GM19240 (cell line): ENCODE results near the gene PACRG.

ENCODE experiments used
- DNase-seq: peaks from one replicate; pipeline ENCODE4 v3.0.0; 2011; ENCODE audit warnings: low spot score; ENCODE audit not compliant: insufficient read length

The PACRG gene

DNA sequence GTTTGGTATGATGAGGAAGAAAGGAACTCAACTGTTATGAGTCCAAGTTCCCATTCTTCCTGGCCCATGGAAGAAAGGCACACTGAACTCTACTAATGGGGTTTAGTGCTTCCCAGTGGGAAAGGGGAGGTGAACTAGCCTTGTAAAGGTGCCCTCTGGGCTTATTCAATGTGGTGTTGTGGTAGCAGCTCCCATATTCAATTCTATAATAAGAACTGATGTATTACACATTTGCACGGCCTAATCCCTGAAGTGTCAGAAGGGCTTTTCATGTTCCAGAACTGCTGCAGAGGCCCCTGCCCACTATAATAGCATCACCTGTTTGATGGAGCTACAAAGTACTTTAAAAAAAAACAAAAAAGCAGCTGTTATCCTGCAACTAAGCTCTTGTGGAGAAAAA lies 17.4 kb upstream of the PACRG start:
- DNase-seq, result no peak

DNA sequence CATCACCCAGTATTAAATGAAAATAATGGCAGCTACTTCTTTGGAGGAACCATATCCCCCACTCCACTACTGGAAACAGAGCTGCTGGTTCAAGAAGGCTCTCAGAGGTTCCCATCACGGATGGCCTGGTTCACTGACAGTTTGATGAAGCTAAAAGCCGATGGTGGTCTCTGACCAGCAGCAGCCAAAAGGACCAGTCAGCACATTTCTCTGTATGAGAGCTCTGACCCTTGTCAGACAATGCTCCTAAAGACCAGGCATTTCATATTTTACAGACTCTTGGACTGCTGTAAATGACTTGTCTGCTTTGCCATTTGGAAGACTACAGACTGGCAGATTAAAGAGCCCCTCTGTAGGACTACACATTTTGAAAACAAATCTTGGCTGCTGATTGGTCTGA lies 16.8 kb upstream of the PACRG start:
- no peak for DNase-seq

DNA sequence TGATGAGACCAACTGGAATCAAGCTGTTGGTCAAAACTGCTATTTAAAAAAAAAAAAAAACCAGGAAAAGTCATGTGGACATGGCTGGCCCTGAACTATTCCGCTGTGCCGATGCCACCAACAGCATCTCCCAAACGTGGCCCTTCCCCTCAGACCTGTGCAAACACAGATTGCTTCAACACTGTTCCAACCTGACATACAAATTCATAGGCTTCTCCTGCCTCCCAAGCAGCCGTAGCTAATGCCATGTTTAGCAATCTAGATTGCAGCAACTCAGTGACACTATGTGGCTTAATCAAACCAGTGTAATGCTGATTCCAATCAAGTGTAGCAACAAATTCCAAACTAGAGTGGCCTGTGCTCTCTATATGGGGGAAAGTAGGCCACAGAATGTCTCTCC lies 16.4 kb upstream of the PACRG start:
- no peak for DNase-seq

DNA sequence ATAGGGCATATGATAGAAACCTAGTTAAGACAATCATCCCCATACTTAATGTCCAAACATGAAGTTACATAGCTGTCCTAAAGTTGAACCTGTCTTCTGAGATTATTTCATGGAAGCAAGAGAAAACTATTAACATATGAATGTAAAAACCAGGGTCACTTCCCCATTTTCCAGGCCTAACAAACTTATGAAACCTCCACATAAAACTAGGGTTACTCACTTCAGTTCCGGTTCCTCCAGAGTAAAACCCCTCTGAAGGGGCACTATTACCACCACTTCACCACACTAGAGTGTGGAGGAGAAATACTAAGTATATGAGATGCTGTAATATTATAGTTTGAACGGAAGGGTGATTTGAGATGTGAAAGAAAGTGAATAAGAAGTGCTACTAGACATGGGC lies 15.1 kb upstream of the PACRG start:
- no peak for DNase-seq

DNA sequence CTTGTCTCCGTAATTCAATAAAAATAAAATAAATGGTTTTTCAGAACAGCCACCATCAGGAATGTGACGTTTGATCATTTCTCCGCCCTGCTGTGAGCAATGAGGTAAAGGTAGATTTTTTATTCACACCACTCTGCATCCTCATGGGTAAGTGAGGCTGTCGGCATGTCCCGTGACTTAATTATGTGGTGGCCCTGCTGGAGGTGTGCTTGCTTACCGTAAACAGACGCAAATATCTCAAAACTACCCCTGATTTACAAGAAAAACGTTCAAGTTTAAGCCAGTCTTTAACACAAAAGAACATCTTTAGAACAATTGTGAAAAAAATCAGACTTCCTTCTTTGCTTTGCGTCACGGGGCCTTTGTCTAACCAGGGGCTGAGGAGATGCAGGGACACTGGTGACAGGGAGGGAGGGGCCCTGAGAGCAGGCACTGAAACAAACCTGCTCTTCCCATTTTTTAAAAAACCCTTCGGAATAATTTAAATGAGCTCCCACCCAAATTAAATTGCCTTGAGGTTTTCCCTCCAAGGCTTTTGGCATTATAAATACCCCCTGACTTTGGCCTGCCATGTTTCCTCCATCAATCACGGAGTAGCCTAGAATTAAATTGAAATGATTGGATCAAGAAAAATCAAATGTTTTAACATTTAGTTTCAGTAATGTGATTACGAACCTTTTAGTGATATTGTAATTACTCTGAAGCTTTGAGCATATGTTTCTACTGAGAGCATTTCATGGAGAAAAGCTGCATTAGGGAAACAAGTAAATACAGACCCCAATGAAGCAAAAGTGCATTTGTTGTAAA lies 13.6 kb upstream of the PACRG start:
- no peak for DNase-seq

DNA sequence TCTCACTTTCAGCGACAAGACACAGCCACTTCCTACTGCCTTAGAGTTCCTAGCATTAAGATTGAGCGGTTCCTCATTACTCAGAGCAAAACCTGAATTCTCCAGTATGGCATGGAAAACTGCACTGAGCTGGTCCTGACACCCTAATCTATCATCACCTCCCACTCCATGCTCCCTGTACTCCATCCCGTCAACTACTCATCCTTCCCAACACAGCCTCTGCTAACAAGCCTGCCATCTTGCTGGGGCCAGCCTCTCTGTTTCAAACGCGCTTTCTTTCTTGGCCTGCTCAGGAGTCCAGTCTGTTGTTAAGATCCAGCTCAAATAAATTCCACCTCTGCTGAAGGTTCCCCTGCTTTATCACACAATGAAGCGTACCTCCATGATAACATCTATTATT lies 12.2 kb upstream of the PACRG start:
- DNase-seq, result no peak

DNA sequence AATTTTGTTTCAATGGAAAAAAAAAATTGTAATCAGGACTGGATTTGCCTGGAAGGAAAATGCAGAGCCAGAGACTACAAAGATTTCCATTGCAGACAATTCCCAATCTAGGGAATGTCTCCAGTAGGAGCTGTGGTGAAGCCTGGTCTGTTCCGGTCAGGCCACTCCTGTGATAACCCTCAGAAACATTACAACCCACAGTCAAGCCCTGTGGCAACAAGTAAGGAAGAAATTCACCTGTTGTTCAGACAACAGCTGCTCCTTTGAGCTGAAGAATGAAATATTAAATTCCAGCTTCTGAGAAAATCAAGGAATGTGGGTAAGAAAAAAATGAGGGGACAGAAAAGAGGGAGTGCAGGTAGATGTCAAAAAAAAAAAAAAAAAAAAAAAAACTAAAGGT lies 8.2 kb upstream of the PACRG start:
- DNase-seq, result no peak

DNA sequence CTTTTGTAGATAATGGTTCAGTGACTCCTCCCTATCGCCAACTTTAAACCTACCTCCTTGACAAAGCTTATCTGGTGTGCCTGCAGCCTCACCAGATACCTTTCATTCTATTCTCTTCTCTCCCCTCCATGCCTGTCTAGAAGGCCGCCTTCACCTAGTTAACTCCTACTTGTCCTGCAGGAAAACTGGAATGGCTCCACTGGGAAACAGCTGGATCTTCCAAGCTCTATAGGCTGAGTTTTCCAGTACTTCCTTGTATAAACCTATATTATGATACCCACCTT lies 6.4 kb upstream of the PACRG start:
- DNase-seq, result no peak

DNA sequence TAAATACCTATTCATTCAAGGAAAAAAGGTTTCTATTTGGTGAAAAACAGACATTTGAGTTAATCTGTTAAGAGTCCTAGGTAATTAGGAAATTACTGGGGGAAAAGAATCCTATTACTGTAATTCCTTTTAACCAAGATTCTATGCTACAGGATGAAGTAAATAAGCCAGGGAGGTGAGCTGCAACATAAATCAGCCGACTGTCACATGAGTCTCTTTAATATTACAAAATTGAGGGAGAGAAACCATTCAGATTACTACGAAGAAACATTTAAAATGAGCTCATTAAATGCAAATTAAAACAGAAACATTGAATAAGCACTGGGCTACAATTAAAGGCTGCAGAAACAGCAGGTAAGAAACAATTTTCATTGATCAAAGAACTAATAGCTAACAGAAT lies 5.5 kb upstream of the PACRG start:
- DNase-seq, result no peak

DNA sequence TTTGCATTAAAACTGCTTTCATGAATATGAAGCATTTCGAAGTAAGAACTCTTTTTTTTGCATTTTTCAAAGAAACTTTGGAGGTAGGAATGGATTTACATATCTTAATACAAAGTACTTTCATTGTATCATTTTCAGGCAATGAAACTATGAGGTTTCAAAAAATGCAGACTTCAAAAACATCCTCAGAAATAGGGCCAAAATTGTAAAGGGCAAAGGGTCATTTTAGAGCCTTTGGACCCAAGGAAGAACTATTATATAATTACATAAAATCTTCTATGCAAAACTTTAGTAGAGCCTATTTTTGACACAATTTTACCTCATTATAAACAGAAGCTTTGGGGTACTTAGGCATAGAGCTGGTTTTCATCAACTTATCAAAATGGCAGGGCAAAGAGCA lies 5.1 kb upstream of the PACRG start:
- no peak for DNase-seq

DNA sequence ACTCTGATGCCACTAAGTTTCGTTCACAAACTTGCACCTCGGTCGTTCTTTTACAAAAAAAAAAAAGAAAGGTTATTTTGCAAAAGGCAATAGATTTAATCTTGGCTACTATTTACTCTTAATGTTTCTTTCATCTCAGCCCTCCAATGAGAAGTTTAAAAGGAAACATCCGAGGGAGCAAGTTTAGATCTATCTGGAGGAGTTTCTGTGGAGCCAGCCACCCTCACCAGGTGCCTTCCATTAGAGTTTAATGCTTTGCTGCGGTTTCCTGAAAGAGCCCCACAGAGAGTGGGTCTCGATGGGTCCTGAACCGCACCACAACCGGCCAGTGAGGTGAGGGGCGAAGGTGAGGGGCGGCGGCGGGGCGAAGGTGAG lies 840 bp upstream of the PACRG start:
- DNase-seq, result no peak

DNA sequence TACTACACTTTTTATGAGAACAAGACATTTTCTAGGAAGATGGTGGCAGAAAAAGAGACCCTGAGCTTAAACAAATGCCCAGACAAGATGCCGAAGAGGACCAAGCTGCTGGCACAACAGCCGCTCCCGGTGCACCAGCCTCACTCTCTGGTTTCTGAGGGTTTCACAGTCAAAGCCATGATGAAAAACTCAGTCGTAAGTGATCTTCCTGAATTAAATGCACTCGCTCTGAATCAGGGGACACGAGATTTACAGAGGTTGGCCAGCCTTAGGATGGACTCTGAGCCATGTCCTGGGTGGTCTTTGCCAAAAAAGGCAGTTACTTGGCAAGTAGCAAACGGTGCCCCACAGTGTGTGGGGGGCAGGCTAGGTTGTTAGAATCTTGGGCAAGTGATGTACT lies 423 bp downstream of the PACRG start:
- DNase-seq, result no peak

DNA sequence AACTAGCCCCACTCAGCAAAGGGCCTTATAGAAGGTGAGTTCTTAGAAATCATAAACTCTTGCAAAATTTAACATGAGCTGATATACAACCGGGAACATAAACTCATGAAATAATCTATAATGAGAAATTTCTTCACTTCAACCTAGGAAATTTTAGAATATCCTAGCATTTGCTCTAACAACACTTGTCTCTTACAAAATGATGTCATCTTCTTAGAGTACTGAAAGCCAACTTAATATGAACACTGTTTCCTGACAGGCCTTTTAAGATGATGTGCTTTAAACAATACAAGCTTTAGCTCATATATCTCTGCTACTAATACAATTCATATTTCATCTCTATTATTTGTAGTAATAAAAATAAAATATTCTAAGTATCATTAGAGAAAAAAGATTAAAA lies 932 bp downstream of the PACRG start:
- no peak for DNase-seq

DNA sequence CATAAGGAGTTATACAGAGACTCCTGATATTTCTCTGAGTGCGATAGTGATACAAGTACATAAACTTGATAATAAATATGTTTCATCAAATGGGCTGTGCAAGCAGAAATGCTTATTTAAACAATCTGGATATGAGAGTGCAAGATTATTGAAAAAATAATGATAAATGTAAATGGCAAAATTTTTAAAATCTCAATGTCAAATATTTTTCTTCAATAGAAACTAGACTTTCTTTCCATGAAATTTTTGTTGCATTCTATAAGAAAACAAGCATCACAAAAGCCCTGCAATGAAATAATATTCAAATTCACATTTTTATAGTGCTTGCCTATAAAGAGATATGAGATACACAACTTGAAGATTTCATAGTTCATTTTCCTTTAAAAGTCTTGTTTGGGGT lies 2.7 kb downstream of the PACRG start:
- no peak for DNase-seq

DNA sequence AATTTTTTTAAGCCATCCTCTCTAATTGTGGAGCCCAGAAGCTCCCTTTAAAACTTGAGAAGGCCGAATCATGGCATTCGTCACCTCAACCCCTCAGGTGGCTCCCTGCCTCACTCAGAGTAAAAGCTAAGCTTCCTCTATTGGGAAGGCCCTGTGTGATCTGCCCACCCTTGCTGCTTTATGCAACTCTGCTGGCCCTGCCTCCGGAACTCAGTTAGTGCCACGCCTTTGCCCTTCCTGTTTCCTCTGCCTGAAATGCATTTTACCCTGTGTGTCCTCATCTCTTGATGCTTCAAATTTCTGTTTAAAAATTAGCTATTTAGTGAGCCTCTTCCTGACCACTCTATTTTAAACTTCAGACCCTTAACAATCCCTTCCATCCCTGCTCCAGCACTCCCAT lies 5.7 kb downstream of the PACRG start:
- no peak for DNase-seq

DNA sequence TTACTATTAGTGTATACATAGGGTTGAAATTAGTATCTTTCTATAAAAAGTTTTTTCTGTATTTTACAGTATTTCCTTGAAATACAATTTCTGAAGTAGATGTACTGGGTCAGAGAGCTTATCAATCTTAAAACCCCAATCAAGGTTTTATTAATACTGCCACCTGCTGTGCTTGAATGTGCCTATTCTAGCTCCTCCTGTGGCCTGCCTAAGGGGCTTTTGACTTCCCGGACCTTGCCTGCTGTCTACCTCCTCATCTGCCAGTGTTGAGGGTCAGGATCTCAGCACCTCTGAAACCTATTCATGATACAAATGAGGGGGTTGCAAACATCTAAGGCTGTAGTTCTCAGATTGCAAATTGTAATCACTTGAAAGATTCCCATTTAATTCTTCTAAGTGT lies 9.2 kb downstream of the PACRG start:
- no peak for DNase-seq

DNA sequence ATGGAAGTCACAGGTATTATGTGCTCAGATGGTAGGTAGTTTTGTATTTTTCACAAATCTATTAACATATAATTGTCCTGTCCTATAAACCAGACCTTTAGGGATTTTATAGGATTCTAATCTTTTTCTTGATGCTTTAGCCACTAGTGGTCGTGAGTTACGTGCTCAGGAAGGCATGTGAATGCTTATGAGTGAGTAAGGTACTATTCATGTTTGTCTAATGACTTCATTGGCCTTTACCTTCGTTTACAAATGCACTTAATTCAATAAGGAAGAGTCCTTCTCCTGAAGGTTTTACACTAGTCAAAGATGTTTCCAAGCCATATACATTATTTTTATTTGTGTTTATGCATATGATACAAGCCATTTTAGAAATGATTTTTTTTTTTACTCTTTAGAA lies 23.0 kb downstream of the PACRG start:
- DNase-seq, result no peak

DNA sequence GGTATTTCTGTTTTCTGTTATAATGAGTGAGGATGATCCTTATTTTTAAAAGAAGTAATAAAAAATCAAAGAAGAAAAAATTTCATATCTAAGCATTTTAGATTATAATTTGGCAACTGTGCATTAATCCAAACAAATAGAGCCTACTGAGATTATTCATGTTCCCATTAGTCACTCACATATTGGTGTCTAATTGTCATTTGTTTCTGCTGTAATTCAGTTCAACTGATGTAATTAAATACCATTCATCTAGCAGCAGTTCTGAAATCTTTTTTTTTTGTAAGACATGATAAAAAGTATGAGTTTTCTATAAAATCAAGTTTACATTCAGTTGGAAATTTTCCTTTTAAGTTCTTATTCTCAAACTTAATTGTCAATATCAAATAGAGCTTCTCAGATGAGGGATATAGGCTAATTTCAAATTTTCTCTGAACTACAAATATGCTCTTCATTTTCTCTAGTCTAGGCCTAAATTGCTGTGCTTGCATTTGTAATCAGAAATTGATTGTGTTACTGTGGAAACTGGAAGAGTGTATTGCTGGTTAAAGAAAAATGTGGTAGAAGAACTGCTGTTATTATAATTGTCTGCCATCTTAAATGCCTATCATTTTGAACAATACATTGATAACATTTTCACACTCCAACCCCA lies 23.6 kb downstream of the PACRG start:
- DNase-seq, result no peak

DNA sequence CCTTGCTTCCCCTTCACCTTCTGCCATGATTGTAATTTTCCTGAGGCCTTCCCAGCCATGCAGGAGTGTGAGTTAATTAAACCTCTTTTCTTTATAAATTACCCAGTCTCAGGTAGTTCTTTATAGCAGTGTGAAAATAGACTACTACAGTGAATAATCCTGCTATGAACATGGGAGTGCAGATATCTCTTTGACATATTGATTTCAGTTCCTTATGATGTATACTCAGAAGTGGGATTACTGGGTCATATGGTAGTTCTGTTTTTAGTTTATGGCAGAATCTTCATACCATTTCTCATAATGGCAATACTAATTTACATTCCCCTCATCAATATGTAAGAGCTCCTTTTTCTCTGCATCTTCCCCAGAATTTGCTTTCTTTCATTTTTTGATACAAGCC lies 26.0 kb downstream of the PACRG start:
- no peak for DNase-seq

DNA sequence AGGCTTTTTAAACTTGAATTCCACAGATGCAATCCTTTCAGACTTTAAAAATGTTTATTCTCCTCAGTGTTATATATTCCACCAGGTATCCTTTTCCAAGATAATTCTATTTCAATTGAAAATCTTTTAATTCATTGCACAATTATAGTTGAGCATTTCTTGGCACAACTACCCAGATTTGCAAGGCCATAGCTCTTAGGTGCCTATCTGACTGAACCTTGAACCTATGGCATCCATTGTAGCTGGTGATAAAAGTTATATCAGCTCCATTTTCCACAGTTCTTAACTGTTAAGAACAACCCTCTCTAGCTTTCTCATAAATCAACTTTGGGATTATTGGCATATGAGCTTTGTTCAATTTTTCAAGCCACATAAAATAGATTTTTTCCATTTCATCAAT lies 42.4 kb downstream of the PACRG start:
- no peak for DNase-seq

DNA sequence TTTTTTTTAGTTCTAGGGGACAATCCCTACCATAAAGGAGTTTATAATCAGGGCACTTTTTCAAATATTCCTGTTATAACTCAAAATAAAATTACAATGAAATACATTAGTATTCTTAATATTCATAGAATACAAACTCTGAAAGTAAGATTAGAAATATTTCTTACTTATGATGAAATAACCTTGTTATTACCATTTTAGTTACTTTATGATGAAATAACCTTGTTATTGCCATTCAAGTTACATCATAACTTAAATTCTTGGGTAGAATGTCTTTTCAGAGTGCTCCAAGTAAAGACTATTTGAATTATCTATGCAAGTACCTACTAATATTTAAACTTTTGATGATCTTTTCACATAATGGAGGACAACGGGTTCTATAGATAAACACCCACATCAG lies 43.2 kb downstream of the PACRG start:
- no peak for DNase-seq

DNA sequence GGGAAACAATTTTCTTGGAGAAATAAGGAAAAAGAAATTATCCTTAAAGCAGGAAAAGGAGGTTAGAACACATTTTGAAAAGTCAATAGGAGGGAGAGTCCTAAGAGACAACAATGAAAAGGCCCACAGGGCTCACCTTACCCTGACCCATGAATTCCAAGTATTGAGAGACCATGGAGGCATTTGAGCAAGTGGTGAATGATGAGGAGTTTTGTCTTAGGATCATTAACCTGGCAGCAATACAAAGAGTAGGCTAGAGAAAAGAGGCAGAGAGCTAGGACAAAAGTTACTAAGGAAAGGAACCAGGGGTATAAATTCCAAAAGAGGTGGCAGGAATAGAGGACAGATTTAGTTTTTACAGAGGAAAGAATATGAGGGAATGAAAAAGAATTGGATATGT lies 44.7 kb downstream of the PACRG start:
- DNase-seq, result no peak

DNA sequence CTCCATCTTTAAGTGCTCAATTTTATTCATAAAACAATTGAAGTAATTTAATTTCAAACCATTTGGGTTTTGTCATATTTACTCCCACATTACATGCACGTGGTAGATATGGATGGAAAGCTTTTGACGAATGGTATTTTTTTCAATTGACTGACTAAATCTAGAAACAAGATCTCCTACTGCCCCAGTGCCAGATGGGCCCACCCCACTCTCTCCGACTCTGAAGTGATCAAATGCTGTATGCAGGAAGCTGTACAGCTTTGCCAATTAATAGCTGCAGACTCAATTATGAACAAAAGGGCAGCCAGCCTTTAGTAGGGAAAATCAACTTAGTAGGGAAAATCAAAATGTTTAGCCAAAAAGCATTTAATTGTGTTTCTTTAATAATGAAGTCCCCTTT lies 46.2 kb downstream of the PACRG start:
- no peak for DNase-seq

DNA sequence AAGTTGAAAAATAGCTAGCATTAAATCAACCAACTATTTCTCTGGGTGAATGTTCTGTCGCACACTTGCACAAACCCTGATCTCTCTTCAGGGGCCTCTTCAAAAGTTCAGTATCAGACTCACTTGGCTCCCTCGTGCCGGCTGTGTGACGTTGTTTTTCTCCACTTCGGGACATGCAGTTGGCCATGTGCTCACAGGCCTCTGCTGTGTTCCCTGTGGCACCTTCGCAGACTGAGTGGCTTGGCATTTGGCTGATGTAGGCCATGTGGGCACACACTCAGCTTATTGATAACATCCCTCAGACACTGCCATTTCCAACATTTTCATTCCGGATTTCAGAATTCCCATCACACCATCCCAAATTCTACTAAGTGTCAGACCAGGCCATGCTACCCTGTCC lies 49.3 kb downstream of the PACRG start:
- DNase-seq, result no peak
